Vagina (tissue), 2 donors: Measurements from ENCODE around the gene KIAA1191. TPM values are rescaled to one million over a fixed set of nuclear protein-coding genes. Genes with fewer than 3 reads are reported as not detected.
"Not testable (repeated sequence)": the region's sequence is repeated elsewhere in the genome, so short reads cannot be mapped to it uniquely, and the experiment has no call there.

Source experiments
- DNase-seq, 2 donors: peaks; one replicate each; pipeline ENCODE4 v3.0.0-alpha.2; 2017; ENCODE audit errors: extremely low spot score in 2 of 2
- H3K27ac ChIP-seq: fragments of 200-600 bp; sonication (generic); one replicate; pipeline ENCODE4 v1.5.1; 2019
- H3K27me3 ChIP-seq: fragments of 200-600 bp; sonication (generic); one replicate; pipeline ENCODE4 v1.5.1; 2019
- H3K36me3 ChIP-seq, 2 donors: fragments of 200-600 bp; sonication (generic); one replicate each; pipeline ENCODE4 v1.5.1; 2017 to 2019
- H3K4me1 ChIP-seq: fragments of 200-600 bp; sonication (generic); one replicate; pipeline ENCODE4 v1.5.1; 2019
- H3K4me3 ChIP-seq, 2 donors: fragments of 200-600 bp; sonication (generic); 1 replicate in 1 of 2; 2 replicates in 1 of 2; pipeline ENCODE4 v1.5.1; 2016 to 2019
- H3K9me3 ChIP-seq: fragments of 200-600 bp; sonication (generic); one replicate; pipeline ENCODE4 v1.5.1; 2019
- POLR2A ChIP-seq, 2 donors: fragments of 450-650 bp; IDR thresholded peaks; one replicate each; pipeline ENCODE4 v1.6.1; 2017; ENCODE audit warnings: antibody characterized with exemption in 2 of 2, mild to moderate bottlenecking in 2 of 2, moderate library complexity in 2 of 2
- POLR2AphosphoS5 ChIP-seq, 2 donors: sonication (generic); formaldehyde crosslinking; IDR thresholded peaks; one replicate each; pipeline ENCODE4 v1.9.0; 2017; ENCODE audit warnings: antibody characterized with exemption in 2 of 2, mild to moderate bottlenecking in 2 of 2, low read depth in 1 of 2; ENCODE audit not compliant: insufficient read depth in 1 of 2
- intact Hi-C: fragments of 100-400 bp; cut with DNase I; formaldehyde crosslinking; loops from one replicate; pipeline ENCODE4 v1.15.1; 2023
- total RNA-seq: library from RNA; depleted of rRNA; stranded (reverse); fragments of >200 nt; gene quantifications from one replicate; pipeline ENCODE4 v1.2.3, GENCODE V29; 2016
- TF ChIP-seq, protein P1 (sequence below), 3 experiments: fragments of 450-650 bp in 2 of 3; fragments of 200-600 bp in 1 of 3; sonication (generic) in 1 of 3; IDR thresholded peaks; one replicate each; pipeline ENCODE4 v1.5.1; 2017 to 2019; ENCODE audit warnings: antibody characterized with exemption in 3 of 3, mild to moderate bottlenecking in 2 of 3, moderate library complexity in 2 of 3

Gene KIAA1191
- total RNA-seq, 1 donor from 2014 or later: 99.4 TPM

DNA sequence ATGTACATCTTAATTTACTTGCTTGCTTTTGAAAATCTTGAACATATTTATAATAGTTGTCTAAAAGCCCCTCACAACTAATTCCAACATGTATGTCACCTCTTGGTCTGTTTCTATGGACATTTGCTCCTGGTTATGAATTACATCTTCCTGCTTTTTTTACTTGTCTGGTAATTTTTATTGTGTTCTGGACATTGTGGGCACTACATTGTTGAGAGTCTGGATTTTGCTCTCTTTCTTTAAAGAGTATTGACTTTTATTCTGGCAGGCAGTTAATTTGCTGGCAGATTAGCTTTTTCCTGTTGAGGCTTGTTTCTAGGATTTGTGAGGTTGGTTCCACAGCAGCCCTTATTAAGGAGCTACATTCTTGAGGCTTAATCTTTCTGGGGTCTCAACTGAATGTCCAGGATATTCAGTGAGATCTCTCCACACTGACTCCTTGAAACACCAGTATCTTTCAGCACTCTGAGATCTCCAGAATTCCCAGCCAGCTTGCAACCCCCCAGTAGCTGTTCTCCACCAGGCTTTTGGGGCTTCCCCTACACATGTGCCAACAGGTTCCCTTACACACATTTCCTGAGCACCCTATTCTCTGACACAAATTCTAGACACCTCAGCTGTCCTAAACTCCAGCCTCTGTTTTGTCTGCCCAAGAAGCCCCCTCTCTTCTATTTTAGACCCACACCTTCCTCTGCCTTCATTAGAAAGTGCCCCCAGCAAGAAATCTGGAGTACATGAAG, 27.4 kb downstream of the KIAA1191 start:
- no peak for DNase-seq
- H3K9me3 ChIP-seq: no peaks in the 10 kb centered on the region
- H3K4me1 ChIP-seq: no peaks in the 10 kb centered on the region
- no peaks in the 10 kb centered on the region for H3K27me3 ChIP-seq
- intact Hi-C loops: no loop called here
- TF ChIP-seq POLR2A (IDR thresholded peaks at IDR 0.05): no peak
- no peak for TF ChIP-seq POLR2AphosphoS5 (IDR thresholded peaks at IDR 0.05; ENCODE audit: insufficient read depth in 1 of 2, low read depth in 1 of 2)
- TF ChIP-seq, protein P1, sequence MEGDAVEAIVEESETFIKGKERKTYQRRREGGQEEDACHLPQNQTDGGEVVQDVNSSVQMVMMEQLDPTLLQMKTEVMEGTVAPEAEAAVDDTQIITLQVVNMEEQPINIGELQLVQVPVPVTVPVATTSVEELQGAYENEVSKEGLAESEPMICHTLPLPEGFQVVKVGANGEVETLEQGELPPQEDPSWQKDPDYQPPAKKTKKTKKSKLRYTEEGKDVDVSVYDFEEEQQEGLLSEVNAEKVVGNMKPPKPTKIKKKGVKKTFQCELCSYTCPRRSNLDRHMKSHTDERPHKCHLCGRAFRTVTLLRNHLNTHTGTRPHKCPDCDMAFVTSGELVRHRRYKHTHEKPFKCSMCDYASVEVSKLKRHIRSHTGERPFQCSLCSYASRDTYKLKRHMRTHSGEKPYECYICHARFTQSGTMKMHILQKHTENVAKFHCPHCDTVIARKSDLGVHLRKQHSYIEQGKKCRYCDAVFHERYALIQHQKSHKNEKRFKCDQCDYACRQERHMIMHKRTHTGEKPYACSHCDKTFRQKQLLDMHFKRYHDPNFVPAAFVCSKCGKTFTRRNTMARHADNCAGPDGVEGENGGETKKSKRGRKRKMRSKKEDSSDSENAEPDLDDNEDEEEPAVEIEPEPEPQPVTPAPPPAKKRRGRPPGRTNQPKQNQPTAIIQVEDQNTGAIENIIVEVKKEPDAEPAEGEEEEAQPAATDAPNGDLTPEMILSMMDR (IDR thresholded peaks at IDR 0.05): no peak
- H3K36me3 ChIP-seq: peaks cover 0 to 19% of the 10 kb centered on the region in 2 donors
- H3K4me3 ChIP-seq: no peak overlapping the region
- H3K27ac ChIP-seq: no peak overlapping the region

DNA sequence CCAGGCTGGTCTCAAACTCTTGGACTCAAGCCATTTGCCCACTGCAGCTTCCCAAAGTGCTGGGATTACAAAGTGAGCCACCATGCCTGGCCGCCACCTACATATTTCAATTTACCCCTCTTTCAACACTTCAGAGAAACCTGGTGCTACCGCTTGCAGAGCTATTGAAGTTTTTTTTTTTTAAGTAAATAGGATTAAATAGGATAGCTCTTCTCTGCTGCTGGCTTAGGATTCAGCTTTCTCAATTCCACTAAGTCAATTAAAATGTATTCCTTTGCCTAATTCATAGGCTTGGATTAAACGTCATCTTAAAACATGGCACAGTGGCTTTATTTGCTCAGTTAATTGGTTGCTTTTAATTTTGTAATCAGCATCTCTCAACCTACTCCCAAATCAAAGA, 41.0 kb downstream of the KIAA1191 start:
- Histone ChIP-seq H3K36me3 (peaks cover 0 to 30% of the 10 kb centered on the region in 2 donors), H3K27ac (no peak overlapping the region), H3K4me3 (no peak overlapping the region), H3K27me3 (no peaks in the 10 kb centered on the region), H3K9me3 (no peaks in the 10 kb centered on the region), H3K4me1 (no peaks in the 10 kb centered on the region)
- no peak for DNase-seq
- intact Hi-C loops: no loop called here
- no peak for TF ChIP-seq POLR2AphosphoS5 (IDR thresholded peaks at IDR 0.05; ENCODE audit: insufficient read depth in 1 of 2, low read depth in 1 of 2)
- no peak for TF ChIP-seq POLR2A (IDR thresholded peaks at IDR 0.05)
- TF ChIP-seq, protein P1 (IDR thresholded peaks at IDR 0.05): no peak

- peaks cover 0 to 26% of the 10 kb centered on the region in 2 donors for H3K36me3 ChIP-seq
Observed at GRCh38 chr5:176319827-176320554, 41.6 kb downstream of the KIAA1191 start.

GRCh38 chr5:176317534-176318374, 43.8 kb downstream of the KIAA1191 start:
- no peak overlapping the region for H3K4me3 ChIP-seq

More at GRCh38 chr5:176319827-176320554, 41.6 kb downstream of the KIAA1191 start:
- no peaks in the 10 kb centered on the region for H3K4me1 ChIP-seq
- H3K4me3 ChIP-seq: no peak overlapping the region
- TF ChIP-seq POLR2A (IDR thresholded peaks at IDR 0.05): no peak
- TF ChIP-seq, protein P1 (IDR thresholded peaks at IDR 0.05): no peak
- TF ChIP-seq POLR2AphosphoS5 (IDR thresholded peaks at IDR 0.05; ENCODE audit: insufficient read depth in 1 of 2, low read depth in 1 of 2): no peak
- H3K27me3 ChIP-seq: no peaks in the 10 kb centered on the region
- H3K27ac ChIP-seq: no peak overlapping the region
- no peak for DNase-seq
- intact Hi-C loops: no loop called here
- H3K9me3 ChIP-seq: no peaks in the 10 kb centered on the region

GRCh38 chr5:176305356-176305755, 56.2 kb downstream of the KIAA1191 start:
- H3K9me3 ChIP-seq, H3K4me1 ChIP-seq, H3K4me3 ChIP-seq, H3K27me3 ChIP-seq, H3K27ac ChIP-seq, DNase-seq, H3K36me3 ChIP-seq, intact Hi-C loops: not testable (repeated sequence)

More at GRCh38 chr5:176317534-176318374, 43.8 kb downstream of the KIAA1191 start:
- DNase-seq: no peak
- Histone ChIP-seq H3K4me1 (no peaks in the 10 kb centered on the region), H3K9me3 (no peaks in the 10 kb centered on the region), H3K36me3 (peaks cover 0 to 8% of the 10 kb centered on the region in 2 donors), H3K27me3 (no peaks in the 10 kb centered on the region), H3K27ac (no peak overlapping the region)
- no peak for TF ChIP-seq POLR2A (IDR thresholded peaks at IDR 0.05)
- TF ChIP-seq, protein P1 (IDR thresholded peaks at IDR 0.05): no peak
- no peak for TF ChIP-seq POLR2AphosphoS5 (IDR thresholded peaks at IDR 0.05; ENCODE audit: insufficient read depth in 1 of 2, low read depth in 1 of 2)
- intact Hi-C loops: no loop called here
